B cell (primary cell): Measurements from ENCODE around the gene TLL1. TPM values are rescaled to one million over a fixed set of nuclear protein-coding genes. Genes with fewer than 3 reads are reported as not detected.

ENCODE experiments used
- ATAC-seq: fragments of 200-7000 bp; cut with Tn5 transposase; one replicate; pipeline ENCODE4 v1.10.0; 2021; ENCODE audit warnings: low read depth, mild to moderate bottlenecking, moderate number of reproducible peaks, moderate library complexity
- CTCF ChIA-PET: fragments of 350-600 bp; sonication (Branson Sonifier 250); formaldehyde crosslinking; loops from one replicate; lab custom pipeline; 2021; ENCODE audit warnings: antibody characterized with exemption, inconsistent platforms; lab: Charles Lee
- POLR2A ChIA-PET: fragments of 350-600 bp; sonication (Branson Sonifier 250); formaldehyde crosslinking; loops from one replicate; lab custom pipeline; 2021; ENCODE audit warnings: antibody characterized with exemption; lab: Charles Lee
- DNase-seq: peaks from one replicate; pipeline ENCODE4 v3.0.0; 2013
- H2AFZ ChIP-seq: 2 replicates; pipeline ENCODE4 v1.6.1; 2012; ENCODE audit warnings: mild to moderate bottlenecking, low read depth, low read length; ENCODE audit not compliant: insufficient read depth, poor library complexity, severe bottlenecking
- H3K27ac ChIP-seq, 2 donors: 1 replicate in 1 of 2; 2 replicates in 1 of 2; pipeline ENCODE4 v1.5.1; 2012 to 2013; ENCODE audit warnings: low read length in 2 of 2, mild to moderate bottlenecking in 2 of 2, moderate library complexity in 1 of 2
- H3K27me3 ChIP-seq, 4 experiments: fragments of 200-600 bp in 1 of 4; sonication (generic) in 1 of 4; replicated peaks in 1 of 4; 1 replicate in 2 of 4; 2 replicates in 2 of 4; pipeline versions ENCODE4 v1.6.1 to v1.7.0; 2013 to 2016; ENCODE audit warnings: low read length in 3 of 4, mild to moderate bottlenecking in 2 of 4, mixed read lengths in 1 of 4, moderate library complexity in 1 of 4; ENCODE audit not compliant: insufficient read depth in 4 of 4, control insufficient read depth in 3 of 4; ENCODE audit errors: control extremely low read depth in 1 of 4
- H3K36me3 ChIP-seq, 2 experiments: replicated peaks in 1 of 2; 1 replicate in 1 of 2; 2 replicates in 1 of 2; pipeline versions ENCODE4 v1.6.1 to v1.7.1; 2013; ENCODE audit warnings: low read length in 1 of 2; ENCODE audit not compliant: insufficient read depth in 2 of 2, control insufficient read depth in 1 of 2; ENCODE audit errors: control extremely low read depth in 1 of 2, extremely low read depth in 1 of 2
- H3K4me1 ChIP-seq, 2 donors: fragments of 200-600 bp in 1 of 2; sonication (generic) in 1 of 2; 1 replicate in 1 of 2; 2 replicates in 1 of 2; pipeline versions ENCODE4 v1.5.1 to v1.6.1; 2013 to 2017; ENCODE audit warnings: low read length in 2 of 2; ENCODE audit not compliant: control insufficient read depth in 2 of 2, insufficient read depth in 2 of 2
- H3K4me2 ChIP-seq: replicated peaks from 2 replicates; pipeline ENCODE3; 2012; ENCODE audit warnings: mild to moderate bottlenecking, low read depth, low read length; ENCODE audit not compliant: poor library complexity, severe bottlenecking
- H3K4me3 ChIP-seq, 5 experiments: fragments of 200-600 bp in 1 of 5; sonication (generic) in 1 of 5; 1 replicate in 3 of 5; 2 replicates in 2 of 5; pipeline versions ENCODE4 v1.5.1 to v1.7.0; 2011 to 2016; ENCODE audit warnings: low read length in 4 of 5, mild to moderate bottlenecking in 4 of 5, low read depth in 2 of 5, control low read depth in 1 of 5, moderate library complexity in 1 of 5; ENCODE audit not compliant: insufficient read depth in 1 of 5; ENCODE audit errors: control extremely low read depth in 1 of 5, extremely low read depth in 1 of 5
- H3K79me2 ChIP-seq: fragments of 200-600 bp; sonication (generic); one replicate; pipeline ENCODE4 v1.6.0; 2016; ENCODE audit warnings: low read length; ENCODE audit not compliant: control insufficient read depth, insufficient read depth
- H3K9ac ChIP-seq: fragments of 200-600 bp; sonication (generic); 2 replicates; pipeline ENCODE4 v1.6.1; 2017; ENCODE audit warnings: mild to moderate bottlenecking, low read length, moderate library complexity
- H3K9me3 ChIP-seq, 3 donors: one replicate each; pipeline versions ENCODE4 v1.6.1 to v1.7.1; 2013; ENCODE audit warnings: low read length in 2 of 3; ENCODE audit not compliant: control insufficient read depth in 2 of 3, insufficient read depth in 1 of 3; ENCODE audit errors: control extremely low read depth in 1 of 3
- H4K20me1 ChIP-seq: 2 replicates; pipeline ENCODE4 v1.6.0; 2012; ENCODE audit warnings: mild to moderate bottlenecking, low read length; ENCODE audit not compliant: insufficient read depth, control insufficient read depth, poor library complexity, severe bottlenecking
- H3K27ac Mint-ChIP-seq: one replicate; pipeline ENCODE4 v1.8.0; 2021; ENCODE audit warnings: mixed read lengths
- H3K27me3 Mint-ChIP-seq: one replicate; pipeline ENCODE4 v1.8.0; 2021; ENCODE audit warnings: mixed read lengths
- H3K4me1 Mint-ChIP-seq: one replicate; pipeline ENCODE4 v1.8.0; 2021; ENCODE audit warnings: mixed read lengths
- H3K4me3 Mint-ChIP-seq: one replicate; pipeline ENCODE4 v1.8.0; 2021; ENCODE audit warnings: mixed read lengths
- H3K9me3 Mint-ChIP-seq: one replicate; pipeline ENCODE4 v1.8.0; 2022; ENCODE audit warnings: mixed read lengths; ENCODE audit not compliant: insufficient read depth
- CTCF ChIP-seq: fragments of 200-600 bp; IDR thresholded peaks from one replicate; pipeline ENCODE4 v1.8.0; 2022; ENCODE audit warnings: antibody characterized with exemption, mild to moderate bottlenecking
- EZH2 ChIP-seq: IDR thresholded peaks from 2 replicates; pipeline ENCODE4 v1.6.1; 2012; ENCODE audit warnings: borderline replicate concordance, low read depth, mild to moderate bottlenecking, moderate library complexity, low read length; ENCODE audit not compliant: insufficient read depth, poor library complexity, severe bottlenecking
- WGBS: methylation state at CpG from one replicate; pipeline ENCODE4 v1.1.5; 2013; ENCODE audit warnings: missing lambda C conversion rate; ENCODE audit not compliant: insufficient coverage; 5-methylcytosine and 5-hydroxymethylcytosine counted together
- intact Hi-C: fragments of 100-400 bp; cut with micrococcal nuclease; formaldehyde crosslinking; loops from one replicate; pipeline ENCODE4 v1.10.0; 2022
- polyA plus RNA-seq: library from polyadenylated mRNA; depleted of rRNA; stranded (reverse); fragments of >200 nt; gene quantifications from 2 replicates; pipeline ENCODE4 v1.2.3, GENCODE V29; 2012
- total RNA-seq, 2 donors: library from RNA; stranded (reverse); fragments of 120-200 nt in 1 of 2; gene quantifications; 1 replicate in 1 of 2; 2 replicates in 1 of 2; pipeline versions ENCODE4 v1.2.3 to v1.2.4, GENCODE V29; 2013 to 2022

TLL1 gene
- total and polyA plus RNA-seq, 2 donors (not counting 1 experiment from before 2014, with no cell fraction given) = not detected

GRCh38 chr4:166091146-166091545 lies 218.1 kb downstream of the TLL1 start:
- H3K4me3 Mint-ChIP-seq = no peak overlapping the region
- H3K9me3 Mint-ChIP-seq = no peaks in the 10 kb centered on the region
- Histone ChIP-seq H3K36me3 (no peaks in the 10 kb centered on the region), H3K9ac (no peak overlapping the region), H3K27me3 (no peaks in the 10 kb centered on the region), H3K79me2 (no peaks in the 10 kb centered on the region), H3K4me3 (no peak overlapping the region), H3K9me3 (no peaks in the 10 kb centered on the region), H3K4me2 (no peak overlapping the region), H3K27ac (no peak overlapping the region), H2AFZ (no peak overlapping the region), H3K4me1 (no peaks in the 10 kb centered on the region), H4K20me1 (no peaks in the 10 kb centered on the region)
- ATAC-seq (no peak), DNase-seq (no peak)
- intact Hi-C loops = loop anchor here (5.0 kb wide), 1 partner anchor 959 kb away; no protein-coding TSS in a partner anchor
- WGBS = 97% methylated on average over 3 of the region's 3 CpGs
- CTCF ChIA-PET = interaction anchor here (1.1 to 2.2 kb wide), 2 partner anchors 32 to 598 kb away, joined by 3 to 5 read pairs; no protein-coding TSS in a partner anchor
- POLR2A ChIA-PET = no interaction called here
- H3K4me1 Mint-ChIP-seq = no peaks in the 10 kb centered on the region
- no peaks in the 10 kb centered on the region for H3K27me3 Mint-ChIP-seq
- H3K27ac Mint-ChIP-seq = no peak overlapping the region
- TF ChIP-seq EZH2 (no peak), CTCF (no peak)

GRCh38 chr4:166091912-166092510 lies 219.0 kb downstream of the TLL1 start:
- DNase-seq (peak; percentile 18), ATAC-seq (no peak)
- CTCF ChIA-PET = interaction anchor here (0.6 to 2.2 kb wide), 5 partner anchors 31 to 961 kb away, joined by 3 to 5 read pairs (median 3); no protein-coding TSS in a partner anchor
- Histone ChIP-seq H3K9ac (no peak overlapping the region), H3K36me3 (no peaks in the 10 kb centered on the region), H3K27ac (no peak overlapping the region), H3K4me2 (no peak overlapping the region), H3K9me3 (no peaks in the 10 kb centered on the region), H3K27me3 (no peaks in the 10 kb centered on the region), H2AFZ (no peak overlapping the region), H3K4me1 (no peaks in the 10 kb centered on the region), H4K20me1 (no peaks in the 10 kb centered on the region), H3K79me2 (no peaks in the 10 kb centered on the region), H3K4me3 (no peak overlapping the region)
- POLR2A ChIA-PET = no interaction called here
- TF ChIP-seq CTCF (peak; percentile 65), EZH2 (no peak)
- Mint-ChIP-seq H3K4me3 (no peak overlapping the region), H3K4me1 (no peaks in the 10 kb centered on the region), H3K27ac (no peak overlapping the region), H3K9me3 (no peaks in the 10 kb centered on the region), H3K27me3 (no peaks in the 10 kb centered on the region)
- WGBS = no CpG with 5 or more reads among the region's 2 CpGs
- intact Hi-C loops = loop anchor here (5.0 kb wide), 1 partner anchor 960 kb away; no protein-coding TSS in a partner anchor
